Chondrocyte (in vitro differentiated cells): ENCODE data around the gene SLC30A3. TPM values are rescaled to one million over a fixed set of nuclear protein-coding genes. Genes with fewer than 3 reads are reported as not detected.
A peak's percentile ranks its signal among the peaks of the same experiment; 100 is the strongest.
"Not testable (repeated sequence)": the region's sequence is repeated elsewhere in the genome, so short reads cannot be mapped to it uniquely, and the experiment has no call there.

Experiments
- DNase-seq: peaks from one replicate; pipeline ENCODE4 v3.0.0; 2021; ENCODE audit warnings: mixed read lengths, low spot score
- H3K27ac Mint-ChIP-seq: one replicate; pipeline ENCODE4 v1.8.0; 2021; ENCODE audit warnings: mild to moderate bottlenecking, moderate library complexity, mixed read lengths; ENCODE audit not compliant: unreplicated experiment
- H3K27me3 Mint-ChIP-seq: 2 replicates; pipeline ENCODE4 v1.8.0; 2021; ENCODE audit warnings: low read depth, mixed read lengths
- H3K36me3 Mint-ChIP-seq: 2 replicates; pipeline ENCODE4 v1.8.0; 2021; ENCODE audit warnings: low read depth, mixed read lengths
- H3K4me1 Mint-ChIP-seq: 2 replicates; pipeline ENCODE4 v1.8.0; 2021; ENCODE audit warnings: low read depth, mild to moderate bottlenecking, mixed read lengths
- H3K4me3 Mint-ChIP-seq: one replicate; pipeline ENCODE4 v1.8.0; 2021; ENCODE audit warnings: mild to moderate bottlenecking, moderate library complexity, mixed read lengths; ENCODE audit not compliant: unreplicated experiment
- H3K9me3 Mint-ChIP-seq: 2 replicates; pipeline ENCODE4 v1.8.0; 2021; ENCODE audit warnings: low read depth, mixed read lengths
- total RNA-seq: library from RNA; stranded (reverse); gene quantifications from 3 replicates; pipeline ENCODE4 v1.2.1, GENCODE V29; 2021
- TF ChIP-seq, protein P1 (sequence below): fragments of 200-600 bp; sonication (generic); IDR thresholded peaks from 2 replicates; pipeline ENCODE4 v1.5.0; 2021; ENCODE audit warnings: antibody characterized with exemption, mild to moderate bottlenecking, moderate library complexity

Gene SLC30A3
- total RNA-seq, 1 donor from 2014 or later = 0.17 TPM

GRCh38 chr2:27270670-27271069, 7.8 kb upstream of the SLC30A3 start:
- Mint-ChIP-seq H3K36me3 (no peaks in the 10 kb centered on the region), H3K9me3 (no peaks in the 10 kb centered on the region), H3K27ac (no peak overlapping the region), H3K27me3 (peaks cover 28% of the 10 kb centered on the region), H3K4me3 (no peak overlapping the region), H3K4me1 (no peaks in the 10 kb centered on the region)
- no peak for DNase-seq
- TF ChIP-seq, protein P1, sequence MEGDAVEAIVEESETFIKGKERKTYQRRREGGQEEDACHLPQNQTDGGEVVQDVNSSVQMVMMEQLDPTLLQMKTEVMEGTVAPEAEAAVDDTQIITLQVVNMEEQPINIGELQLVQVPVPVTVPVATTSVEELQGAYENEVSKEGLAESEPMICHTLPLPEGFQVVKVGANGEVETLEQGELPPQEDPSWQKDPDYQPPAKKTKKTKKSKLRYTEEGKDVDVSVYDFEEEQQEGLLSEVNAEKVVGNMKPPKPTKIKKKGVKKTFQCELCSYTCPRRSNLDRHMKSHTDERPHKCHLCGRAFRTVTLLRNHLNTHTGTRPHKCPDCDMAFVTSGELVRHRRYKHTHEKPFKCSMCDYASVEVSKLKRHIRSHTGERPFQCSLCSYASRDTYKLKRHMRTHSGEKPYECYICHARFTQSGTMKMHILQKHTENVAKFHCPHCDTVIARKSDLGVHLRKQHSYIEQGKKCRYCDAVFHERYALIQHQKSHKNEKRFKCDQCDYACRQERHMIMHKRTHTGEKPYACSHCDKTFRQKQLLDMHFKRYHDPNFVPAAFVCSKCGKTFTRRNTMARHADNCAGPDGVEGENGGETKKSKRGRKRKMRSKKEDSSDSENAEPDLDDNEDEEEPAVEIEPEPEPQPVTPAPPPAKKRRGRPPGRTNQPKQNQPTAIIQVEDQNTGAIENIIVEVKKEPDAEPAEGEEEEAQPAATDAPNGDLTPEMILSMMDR = no peak

DNA sequence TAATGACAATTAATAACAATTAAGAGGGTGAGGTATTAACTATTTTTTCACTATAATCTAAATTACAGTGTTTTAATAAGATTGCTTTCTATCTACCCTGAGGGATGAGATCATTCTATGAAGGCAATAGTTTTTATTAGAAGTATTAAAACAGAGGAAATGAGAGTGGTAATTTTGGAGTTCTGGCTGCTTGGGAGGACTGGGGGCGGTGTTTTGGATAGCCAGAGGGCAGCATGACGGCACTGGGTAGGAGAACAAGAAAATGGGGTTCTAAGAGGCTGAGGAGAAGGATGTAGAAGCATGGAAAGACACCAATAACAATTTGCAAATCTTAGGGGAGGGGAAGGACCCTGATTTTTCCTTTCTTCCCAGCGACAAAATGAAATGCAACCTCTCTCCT, 7.3 kb upstream of the SLC30A3 start:
- H3K4me1 Mint-ChIP-seq = no peaks in the 10 kb centered on the region
- H3K36me3 Mint-ChIP-seq = no peaks in the 10 kb centered on the region
- H3K4me3 Mint-ChIP-seq = no peak overlapping the region
- DNase-seq = no peak
- TF ChIP-seq, protein P1 = no peak
- no peaks in the 10 kb centered on the region for H3K9me3 Mint-ChIP-seq
- H3K27ac Mint-ChIP-seq = no peak overlapping the region
- peaks cover 28% of the 10 kb centered on the region for H3K27me3 Mint-ChIP-seq

DNA sequence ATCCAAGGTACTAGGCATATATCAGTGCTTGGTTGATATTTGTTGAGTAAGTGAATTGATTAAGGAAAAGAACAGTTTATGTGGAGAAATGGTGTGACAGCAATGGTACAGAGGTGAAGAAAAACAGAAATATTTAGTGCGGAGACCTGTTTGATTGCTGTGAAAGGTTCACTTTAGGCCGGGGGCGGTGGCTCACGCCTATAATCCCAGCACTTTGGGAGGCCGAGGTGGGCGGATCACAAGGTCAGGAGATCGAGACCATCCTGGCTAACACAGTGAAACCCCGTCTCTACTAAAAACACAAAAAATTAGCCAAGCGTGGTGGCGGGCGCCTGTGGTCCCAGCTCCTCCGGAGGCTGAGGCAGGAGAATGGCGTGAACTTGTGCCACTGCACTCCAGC, 5.4 kb upstream of the SLC30A3 start:
- H3K4me1 Mint-ChIP-seq = peaks cover 13% of the 10 kb centered on the region
- not testable (repeated sequence) for H3K9me3 Mint-ChIP-seq, H3K36me3 Mint-ChIP-seq, H3K4me3 Mint-ChIP-seq, DNase-seq, H3K27ac Mint-ChIP-seq
- peaks cover 33% of the 10 kb centered on the region for H3K27me3 Mint-ChIP-seq

- TF ChIP-seq, protein P1 = no peak
- H3K36me3 Mint-ChIP-seq = peaks cover 5% of the 10 kb centered on the region
- H3K9me3 Mint-ChIP-seq = no peaks in the 10 kb centered on the region
- no peak overlapping the region for H3K4me3 Mint-ChIP-seq
- no peak overlapping the region for H3K27ac Mint-ChIP-seq
- H3K27me3 Mint-ChIP-seq = peaks cover 40% of the 10 kb centered on the region
- DNase-seq = no peak
- peaks cover 19% of the 10 kb centered on the region for H3K4me1 Mint-ChIP-seq
Observed at GRCh38 chr2:27265536-27265870, 2.7 kb upstream of the SLC30A3 start.

DNA sequence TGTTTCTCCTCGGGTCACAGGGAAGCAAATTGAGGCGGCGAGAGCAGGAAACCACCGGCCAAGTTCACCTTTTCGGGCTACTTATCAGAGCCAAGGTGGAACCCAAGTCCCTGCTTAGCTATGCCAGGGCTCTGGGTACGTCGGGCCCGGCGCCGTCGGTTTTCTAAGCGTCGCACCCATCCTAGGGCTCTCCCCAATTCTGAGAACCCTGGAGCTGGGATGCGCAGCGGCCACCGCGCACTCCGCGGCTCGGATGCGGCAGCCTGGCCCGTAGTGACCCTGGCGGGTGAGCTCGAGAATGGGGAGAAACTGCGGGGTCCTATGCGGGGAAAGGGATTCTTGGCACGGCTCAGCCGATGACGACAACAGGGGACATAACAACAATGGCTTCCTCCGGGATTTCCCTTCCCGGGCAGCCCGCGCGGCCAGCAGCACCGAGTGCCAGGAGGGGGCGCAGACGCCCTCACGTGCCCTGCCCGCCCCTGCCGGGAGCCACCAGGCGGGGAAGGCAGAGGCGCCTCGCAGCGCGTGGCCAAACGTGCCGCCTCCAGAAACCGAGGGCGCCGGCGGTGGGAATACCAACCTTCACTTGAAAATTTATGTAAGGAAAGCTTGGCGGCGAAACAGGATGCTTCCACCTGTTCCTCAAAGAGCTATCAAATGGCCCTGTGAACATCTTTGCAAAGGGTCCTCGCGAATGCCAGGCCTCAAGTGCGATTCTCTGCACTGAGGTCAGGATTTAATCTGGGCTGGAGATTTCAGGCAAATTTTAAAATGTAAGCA, 2.1 kb upstream of the SLC30A3 start:
- TF ChIP-seq, protein P1 = peak; percentile 81
- peaks cover 42% of the 10 kb centered on the region for H3K27me3 Mint-ChIP-seq
- H3K9me3 Mint-ChIP-seq = no peaks in the 10 kb centered on the region
- peak overlapping the region; percentile 50 for H3K27ac Mint-ChIP-seq
- H3K4me1 Mint-ChIP-seq = peaks cover 19% of the 10 kb centered on the region
- peaks cover 5% of the 10 kb centered on the region for H3K36me3 Mint-ChIP-seq
- H3K4me3 Mint-ChIP-seq = peak overlapping the region; percentile 72
- DNase-seq = no peak

- Mint-ChIP-seq H3K36me3 (peaks cover 5% of the 10 kb centered on the region), H3K9me3 (no peaks in the 10 kb centered on the region), H3K4me1 (peaks cover 19% of the 10 kb centered on the region), H3K27me3 (peaks cover 39% of the 10 kb centered on the region), H3K4me3 (peak overlapping the region; percentile 72), H3K27ac (no peak overlapping the region)
- TF ChIP-seq, protein P1 = no peak
- DNase-seq = no peak
Observed at GRCh38 chr2:27264253-27264752, 1.5 kb upstream of the SLC30A3 start.
